Esophagus muscularis mucosa (tissue), 4 donors: ENCODE data around the gene ARPC1B.

Experiments
- EP300 ChIP-seq: sonication (generic); formaldehyde crosslinking; IDR thresholded peaks from one replicate; pipeline ENCODE4 v1.6.1; 2017; ENCODE audit warnings: antibody characterized with exemption
- POLR2A ChIP-seq: fragments of 450-650 bp; IDR thresholded peaks from one replicate; pipeline ENCODE4 v1.6.1; 2017; ENCODE audit warnings: antibody characterized with exemption, moderate library complexity, mild to moderate bottlenecking, low read depth
- POLR2AphosphoS5 ChIP-seq, 2 donors: sonication (generic); formaldehyde crosslinking; IDR thresholded peaks; one replicate each; pipeline ENCODE4 v1.6.1; 2017; ENCODE audit warnings: antibody characterized with exemption in 2 of 2
- TF ChIP-seq, protein P1 (sequence below), 3 experiments: fragments of 200-600 bp in 2 of 3; fragments of 450-650 bp in 1 of 3; sonication (generic) in 2 of 3; IDR thresholded peaks; one replicate each; pipeline ENCODE4 v1.5.1; 2017 to 2019; ENCODE audit warnings: antibody characterized with exemption in 3 of 3, mild to moderate bottlenecking in 2 of 3, moderate library complexity in 1 of 3

- TF ChIP-seq, protein P1, sequence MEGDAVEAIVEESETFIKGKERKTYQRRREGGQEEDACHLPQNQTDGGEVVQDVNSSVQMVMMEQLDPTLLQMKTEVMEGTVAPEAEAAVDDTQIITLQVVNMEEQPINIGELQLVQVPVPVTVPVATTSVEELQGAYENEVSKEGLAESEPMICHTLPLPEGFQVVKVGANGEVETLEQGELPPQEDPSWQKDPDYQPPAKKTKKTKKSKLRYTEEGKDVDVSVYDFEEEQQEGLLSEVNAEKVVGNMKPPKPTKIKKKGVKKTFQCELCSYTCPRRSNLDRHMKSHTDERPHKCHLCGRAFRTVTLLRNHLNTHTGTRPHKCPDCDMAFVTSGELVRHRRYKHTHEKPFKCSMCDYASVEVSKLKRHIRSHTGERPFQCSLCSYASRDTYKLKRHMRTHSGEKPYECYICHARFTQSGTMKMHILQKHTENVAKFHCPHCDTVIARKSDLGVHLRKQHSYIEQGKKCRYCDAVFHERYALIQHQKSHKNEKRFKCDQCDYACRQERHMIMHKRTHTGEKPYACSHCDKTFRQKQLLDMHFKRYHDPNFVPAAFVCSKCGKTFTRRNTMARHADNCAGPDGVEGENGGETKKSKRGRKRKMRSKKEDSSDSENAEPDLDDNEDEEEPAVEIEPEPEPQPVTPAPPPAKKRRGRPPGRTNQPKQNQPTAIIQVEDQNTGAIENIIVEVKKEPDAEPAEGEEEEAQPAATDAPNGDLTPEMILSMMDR (IDR thresholded peaks at IDR 0.05): no peak
- TF ChIP-seq EP300: no peak
- TF ChIP-seq POLR2A: no peak
- TF ChIP-seq POLR2AphosphoS5 (IDR thresholded peaks at IDR 0.05): no peak
These were observed 2.0 kb upstream of the ARPC1B start for GRCh38 chr7:99372275-99373090.
